Endodermal cell (in vitro differentiated cells): ENCODE data around the gene AGAP3. TPM values are rescaled to one million over a fixed set of nuclear protein-coding genes. Genes with fewer than 3 reads are reported as not detected.

Source experiments
- DNase-seq: peaks from one replicate; pipeline ENCODE4 v3.0.0-alpha.2; 2017
- H3K27ac ChIP-seq: 2 replicates; pipeline ENCODE4 v1.5.1; 2013; ENCODE audit warnings: mild to moderate bottlenecking, low read depth, low read length, moderate library complexity
- H3K27me3 ChIP-seq: 2 replicates; pipeline ENCODE4 v1.6.1; 2013; ENCODE audit warnings: mild to moderate bottlenecking, low read length, moderate library complexity; ENCODE audit not compliant: insufficient read depth, control insufficient read depth, poor library complexity, severe bottlenecking
- H3K36me3 ChIP-seq: 2 replicates; pipeline ENCODE4 v1.7.0; 2013; ENCODE audit warnings: mild to moderate bottlenecking, low read length, moderate library complexity; ENCODE audit not compliant: control insufficient read depth, insufficient read depth
- H3K4me1 ChIP-seq: one replicate; pipeline ENCODE4 v1.7.0; 2013; ENCODE audit warnings: low read length; ENCODE audit not compliant: control insufficient read depth, insufficient read depth
- H3K4me3 ChIP-seq: 2 replicates; pipeline ENCODE4 v1.5.1; 2013; ENCODE audit warnings: mild to moderate bottlenecking, low read length, moderate library complexity
- H3K9ac ChIP-seq: 2 replicates; pipeline ENCODE4 v1.6.1; 2013; ENCODE audit warnings: mild to moderate bottlenecking, low read length, moderate library complexity; ENCODE audit not compliant: poor library complexity, severe bottlenecking; ENCODE audit errors: extremely low read depth
- H3K9me3 ChIP-seq: 2 replicates; pipeline ENCODE4 v1.6.1; 2013; ENCODE audit warnings: mild to moderate bottlenecking, low read length, moderate library complexity; ENCODE audit not compliant: control insufficient read depth
- H3K27ac Mint-ChIP-seq: 2 replicates; pipeline ENCODE4 v1.8.0; 2020; ENCODE audit warnings: mixed read lengths
- H3K27me3 Mint-ChIP-seq: 2 replicates; pipeline ENCODE4 v1.8.0; 2021; ENCODE audit warnings: mild to moderate bottlenecking, mixed read lengths; ENCODE audit not compliant: insufficient read depth
- H3K36me3 Mint-ChIP-seq: 2 replicates; pipeline ENCODE4 v1.8.0; 2020; ENCODE audit warnings: low read depth, mixed read lengths
- H3K4me1 Mint-ChIP-seq: 2 replicates; pipeline ENCODE4 v1.8.0; 2020; ENCODE audit warnings: mixed read lengths
- H3K4me3 Mint-ChIP-seq: 2 replicates; pipeline ENCODE4 v1.8.0; 2020; ENCODE audit warnings: mild to moderate bottlenecking, moderate library complexity, mixed read lengths
- H3K9me3 Mint-ChIP-seq: 2 replicates; pipeline ENCODE4 v1.8.0; 2020; ENCODE audit warnings: mild to moderate bottlenecking, mixed read lengths
- CTCF ChIP-seq: fragments of 200-600 bp; sonication (generic); conservative IDR thresholded peaks from 2 replicates; pipeline ENCODE4 v1.5.0; 2021; ENCODE audit warnings: antibody characterized with exemption, mild to moderate bottlenecking
- WGBS, 2 experiments: methylation state at CpG; one replicate each; pipeline versions ENCODE4 v1.1.5 to v1.1.7; 2013; ENCODE audit warnings: missing lambda C conversion rate in 2 of 2, mixed read lengths in 1 of 2; ENCODE audit not compliant: insufficient coverage in 1 of 2, insufficient read length in 1 of 2; 5-methylcytosine and 5-hydroxymethylcytosine counted together
- total RNA-seq, 2 donors: library from RNA; stranded (reverse); fragmentation: NEBNext Ultra II Directional in 1 of 2; extraction: Animal tissue kit (Norgen Biotek cat#: 25700) in 1 of 2; gene quantifications; 2 replicates in 1 of 2; 3 replicates in 1 of 2; pipeline ENCODE4 v1.2.1, GENCODE V29; 2021

The AGAP3 gene
- total RNA-seq, 2 donors from 2014 or later = 113 to 116 TPM

- WGBS, 2 experiments = 97% methylated on average over 33 to 39 of the region's 39 CpGs
- Histone ChIP-seq H3K9me3 (no peaks in the 10 kb centered on the region), H3K27me3 (no peaks in the 10 kb centered on the region), H3K4me1 (peaks cover 7% of the 10 kb centered on the region), H3K36me3 (peaks cover 64% of the 10 kb centered on the region), H3K27ac (no peak overlapping the region), H3K9ac (no peak overlapping the region), H3K4me3 (no peak overlapping the region)
- no peaks in the 10 kb centered on the region for H3K27me3 Mint-ChIP-seq
- no peak overlapping the region for H3K4me3 Mint-ChIP-seq
- no peak for TF ChIP-seq CTCF
- peaks cover 11% of the 10 kb centered on the region for H3K4me1 Mint-ChIP-seq
- no peak for DNase-seq
- H3K27ac Mint-ChIP-seq = no peak overlapping the region
- no peaks in the 10 kb centered on the region for H3K9me3 Mint-ChIP-seq
- peaks cover 46% of the 10 kb centered on the region for H3K36me3 Mint-ChIP-seq
These were observed 19.9 kb upstream of the AGAP3 start for GRCh38 chr7:151066273-151066974.

GRCh38 chr7:151068069-151068773 is 18.1 kb upstream of the AGAP3 start:
- Histone ChIP-seq H3K4me3 (no peak overlapping the region), H3K27ac (no peak overlapping the region), H3K9ac (no peak overlapping the region), H3K4me1 (peaks cover 3% of the 10 kb centered on the region), H3K36me3 (peaks cover 64% of the 10 kb centered on the region), H3K9me3 (no peaks in the 10 kb centered on the region), H3K27me3 (no peaks in the 10 kb centered on the region)
- H3K4me1 Mint-ChIP-seq = peaks cover 4% of the 10 kb centered on the region
- H3K9me3 Mint-ChIP-seq = no peaks in the 10 kb centered on the region
- WGBS, 2 experiments = 79 to 82% methylated on average over 12 of the region's 12 CpGs
- peak; percentile 69 for DNase-seq
- no peak for TF ChIP-seq CTCF
- peak overlapping the region; percentile 82 for H3K27ac Mint-ChIP-seq
- H3K36me3 Mint-ChIP-seq = peaks cover 55% of the 10 kb centered on the region
- no peak overlapping the region for H3K4me3 Mint-ChIP-seq
- no peaks in the 10 kb centered on the region for H3K27me3 Mint-ChIP-seq

GRCh38 chr7:151069841-151070573 is 16.3 kb upstream of the AGAP3 start:
- Histone ChIP-seq H3K4me3 (no peak overlapping the region), H3K4me1 (no peaks in the 10 kb centered on the region), H3K9me3 (no peaks in the 10 kb centered on the region), H3K36me3 (peaks cover 67% of the 10 kb centered on the region), H3K27ac (no peak overlapping the region), H3K27me3 (no peaks in the 10 kb centered on the region), H3K9ac (no peak overlapping the region)
- 94 to 95% methylated on average over 9 to 17 of the region's 17 CpGs for WGBS, 2 experiments
- no peak overlapping the region for H3K4me3 Mint-ChIP-seq
- TF ChIP-seq CTCF = no peak
- no peaks in the 10 kb centered on the region for H3K4me1 Mint-ChIP-seq
- DNase-seq = no peak
- peaks cover 57% of the 10 kb centered on the region for H3K36me3 Mint-ChIP-seq
- H3K9me3 Mint-ChIP-seq = no peaks in the 10 kb centered on the region
- no peaks in the 10 kb centered on the region for H3K27me3 Mint-ChIP-seq
- no peak overlapping the region for H3K27ac Mint-ChIP-seq
